HL-60 (cell line): ENCODE measurements around the gene B3GALT4.
A peak's percentile ranks its signal among the peaks of the same experiment; 100 is the strongest.

Experiments
- DNase-seq, 2 experiments: peaks; one replicate each; pipeline ENCODE4 v3.0.0-alpha.2; 2010 to 2020; ENCODE audit warnings: low read depth in 1 of 2, low spot score in 1 of 2
- H3K27ac ChIP-seq: fragments of 250-450 bp; sonication (Bioruptor Pico); replicated peaks from 2 replicates; pipeline ENCODE4 v1.5.1; 2020; ENCODE audit warnings: mild to moderate bottlenecking, moderate library complexity
- H3K27me3 ChIP-seq: fragments of 250-450 bp; sonication (Bioruptor Pico); 2 replicates; pipeline ENCODE4 v1.5.1; 2021; ENCODE audit warnings: mild to moderate bottlenecking, moderate library complexity; ENCODE audit not compliant: insufficient read depth, poor library complexity, severe bottlenecking
- H3K4me3 ChIP-seq: replicated peaks from 2 replicates; pipeline ENCODE4 v1.5.1; 2011; ENCODE audit warnings: mild to moderate bottlenecking, control low read depth, low read length; ENCODE audit not compliant: insufficient read depth
- CTCF ChIP-seq: IDR thresholded peaks from one replicate; pipeline ENCODE4 v1.5.1; 2011; ENCODE audit warnings: low read length, control low read depth, inconsistent platforms; ENCODE audit not compliant: insufficient read depth
- GABPA ChIP-seq: IDR thresholded peaks from 2 replicates; pipeline ENCODE4 v1.6.1; 2012; ENCODE audit warnings: low read depth
- POLR2AphosphoS5 ChIP-seq: IDR thresholded peaks from 2 replicates; pipeline ENCODE4 v1.6.1; 2012; ENCODE audit warnings: low read depth
- REST ChIP-seq: IDR thresholded peaks from 2 replicates; pipeline ENCODE4 v1.6.1; 2012; ENCODE audit warnings: low read depth; ENCODE audit not compliant: insufficient replicate concordance
- SPI1 ChIP-seq: IDR thresholded peaks from 2 replicates; pipeline ENCODE4 v1.6.1; 2012; ENCODE audit warnings: low read depth, mild to moderate bottlenecking, borderline replicate concordance

Gene B3GALT4

GRCh38 chr6:33297956-33298772 is 21.2 kb downstream of the B3GALT4 start:
- DNase-seq, result peak; percentile 79 to 86
- H3K27me3 ChIP-seq, result no peaks in the 10 kb centered on the region
- H3K4me3 ChIP-seq, result peak overlapping the region; percentile 75
- H3K27ac ChIP-seq, result peak overlapping the region; percentile 95
- TF ChIP-seq SPI1 (no peak), POLR2AphosphoS5 (peak; percentile 75; the same call in 1 of the 2 replicates), REST (no peak), GABPA (no peak)

GRCh38 chr6:33298773-33299236 is 21.9 kb downstream of the B3GALT4 start, which contains the start of gene RGL2:
TSS of gene RGL2 (minus strand) at chr6:33298942. CDS start at chr6:33298610, 332 bp downstream.
- TF ChIP-seq REST (no peak), CTCF (no peak), SPI1 (peak; percentile 70), POLR2AphosphoS5 (no peak; the same call in 1 of the 2 replicates), GABPA (no peak)
- peak within 1 kb of the TSS; percentile 75 for H3K4me3 ChIP-seq
- DNase-seq, result peak; percentile 87 to 89

GRCh38 chr6:33299237-33299944 is 22.5 kb downstream of the B3GALT4 start:
- Histone ChIP-seq H3K27me3 (no peaks in the 10 kb centered on the region), H3K27ac (peak overlapping the region; percentile 95), H3K4me3 (peak overlapping the region; percentile 75)
- TF ChIP-seq SPI1 (no peak; the same call in 1 of the 2 replicates), REST (peak; percentile 42), GABPA (peak; percentile 82), POLR2AphosphoS5 (peak; percentile 87), CTCF (peak; percentile 77)
- peak; percentile 80 to 93 for DNase-seq

More at GRCh38 chr6:33298773-33299236, 21.9 kb downstream of the B3GALT4 start, which contains the start of gene RGL2:
- Histone ChIP-seq H3K27ac (peak within 1 kb of the TSS; percentile 95), H3K27me3 (no peaks in the 10 kb centered on the region)
